HG03378 (cell line): ENCODE data around the gene VIL1.

Source experiments
- ATAC-seq: cut with Tn5 transposase; IDR thresholded peaks from one replicate; pipeline ENCODE4 v1.9.1; 2021; ENCODE audit warnings: mild to moderate bottlenecking, moderate library complexity; ENCODE audit not compliant: unreplicated experiment

The VIL1 gene

DNA sequence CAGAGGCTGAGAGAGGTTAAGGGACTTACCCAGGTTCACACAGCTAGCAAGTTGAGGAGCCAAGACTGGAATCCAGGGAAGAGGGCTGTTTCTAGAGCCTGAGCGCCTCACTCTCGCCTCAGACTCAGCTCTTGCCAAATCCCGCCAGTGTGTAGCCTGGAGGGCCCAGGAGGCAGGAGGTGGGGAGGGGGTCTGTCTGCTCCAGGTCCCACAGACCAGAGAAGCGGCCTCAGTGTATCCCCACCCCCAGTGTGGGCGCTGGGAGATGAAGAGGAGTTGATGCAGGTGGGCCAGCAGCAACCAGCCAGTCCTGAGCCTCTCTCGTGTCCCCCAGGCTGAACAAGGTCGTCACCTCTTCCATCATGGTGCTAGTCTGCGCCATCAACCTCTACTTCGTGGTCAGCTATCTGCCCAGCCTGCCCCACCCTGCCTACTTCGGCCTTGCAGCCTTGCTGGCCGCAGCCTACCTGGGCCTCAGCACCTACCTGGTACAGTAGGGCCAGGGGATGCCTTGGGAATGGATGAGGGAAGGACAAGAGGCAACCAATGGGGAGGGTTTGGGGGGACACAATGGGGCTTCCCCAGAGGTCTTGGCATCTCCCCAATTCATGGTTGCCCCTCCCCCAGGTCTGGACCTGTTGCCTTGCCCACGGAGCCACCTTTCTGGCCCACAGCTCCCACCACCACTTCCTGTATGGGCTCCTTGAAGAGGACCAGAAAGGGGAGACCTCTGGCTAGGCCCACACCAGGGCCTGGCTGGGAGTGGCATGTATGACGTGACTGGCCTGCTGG lies 24.4 kb upstream of the VIL1 start:
- no peak for ATAC-seq

DNA sequence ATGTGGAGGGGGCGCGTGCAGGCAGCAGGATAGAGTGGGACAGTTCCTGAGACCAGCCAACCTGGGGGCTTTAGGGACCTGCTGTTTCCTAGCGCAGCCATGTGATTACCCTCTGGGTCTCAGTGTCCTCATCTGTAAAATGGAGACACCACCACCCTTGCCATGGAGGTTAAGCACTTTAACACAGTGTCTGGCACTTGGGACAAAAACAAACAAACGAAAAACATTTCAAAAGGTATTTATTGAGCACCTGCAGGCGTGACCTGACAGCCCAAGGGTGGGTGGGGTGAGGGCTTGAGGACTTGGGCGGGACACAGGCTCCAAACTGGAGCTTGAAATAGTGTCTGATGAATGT lies 23.9 kb upstream of the VIL1 start:
- no peak for ATAC-seq

DNA sequence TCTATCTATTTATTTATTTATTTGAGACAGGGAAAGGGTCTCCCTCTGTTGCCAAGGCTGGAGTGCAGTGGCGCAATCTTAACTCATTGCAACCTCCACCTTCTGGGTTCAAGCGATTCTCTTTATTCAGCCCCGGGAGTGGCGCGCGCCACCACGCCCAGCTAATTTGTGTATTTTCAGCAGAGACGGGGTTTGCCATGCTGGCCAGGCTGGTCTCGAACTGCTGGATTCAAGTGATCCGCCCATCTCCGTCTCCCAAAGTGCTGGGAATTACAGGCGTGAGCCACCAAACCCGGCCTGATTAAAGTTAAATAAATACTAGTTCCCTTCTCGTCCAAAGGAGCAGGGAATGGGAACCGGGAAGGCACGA lies 23.5 kb upstream of the VIL1 start:
- no peak for ATAC-seq

DNA sequence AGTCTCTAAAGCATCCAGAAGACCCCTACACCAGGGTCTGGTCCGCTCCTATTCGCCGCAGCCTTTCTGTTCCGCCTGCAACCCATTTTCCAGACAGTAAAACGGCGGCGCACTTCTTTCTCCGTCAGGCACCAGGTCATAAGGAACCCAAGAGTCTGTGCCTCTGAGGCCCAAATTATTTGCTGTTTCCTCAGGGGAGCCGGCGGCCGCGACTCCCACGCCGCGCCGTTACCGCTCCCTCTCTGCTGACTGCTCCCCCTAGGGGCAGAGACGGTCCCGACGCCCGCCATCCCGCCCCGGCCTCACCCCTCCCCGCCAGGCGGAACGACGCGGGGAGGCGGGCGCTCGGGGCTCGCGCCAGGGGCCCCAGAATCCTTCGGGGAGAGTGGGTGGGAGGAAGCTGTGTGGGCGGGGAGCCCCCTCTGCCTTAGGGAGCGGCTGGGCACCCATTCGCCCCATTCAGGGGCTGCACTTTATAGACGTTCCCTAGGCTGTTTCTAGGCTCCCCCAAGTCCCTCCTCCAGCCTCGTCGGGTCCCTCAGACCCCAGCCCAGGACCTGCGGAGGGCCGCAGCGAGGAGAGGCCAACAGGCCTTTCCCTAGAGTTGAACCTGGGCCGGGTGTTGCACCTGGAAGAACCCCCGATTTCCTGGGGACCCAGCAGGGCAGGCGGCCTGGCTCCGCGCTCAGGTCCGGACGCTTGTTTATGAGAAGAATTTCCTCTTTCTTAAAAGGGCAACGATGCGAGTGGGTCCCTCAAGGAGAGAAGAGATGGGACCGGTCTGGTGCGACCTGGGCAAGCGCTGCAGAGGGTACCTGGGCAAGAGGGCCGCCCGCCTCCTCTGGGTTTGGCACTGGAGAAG lies 22.9 kb upstream of the VIL1 start:
- ATAC-seq = peak; percentile 37

DNA sequence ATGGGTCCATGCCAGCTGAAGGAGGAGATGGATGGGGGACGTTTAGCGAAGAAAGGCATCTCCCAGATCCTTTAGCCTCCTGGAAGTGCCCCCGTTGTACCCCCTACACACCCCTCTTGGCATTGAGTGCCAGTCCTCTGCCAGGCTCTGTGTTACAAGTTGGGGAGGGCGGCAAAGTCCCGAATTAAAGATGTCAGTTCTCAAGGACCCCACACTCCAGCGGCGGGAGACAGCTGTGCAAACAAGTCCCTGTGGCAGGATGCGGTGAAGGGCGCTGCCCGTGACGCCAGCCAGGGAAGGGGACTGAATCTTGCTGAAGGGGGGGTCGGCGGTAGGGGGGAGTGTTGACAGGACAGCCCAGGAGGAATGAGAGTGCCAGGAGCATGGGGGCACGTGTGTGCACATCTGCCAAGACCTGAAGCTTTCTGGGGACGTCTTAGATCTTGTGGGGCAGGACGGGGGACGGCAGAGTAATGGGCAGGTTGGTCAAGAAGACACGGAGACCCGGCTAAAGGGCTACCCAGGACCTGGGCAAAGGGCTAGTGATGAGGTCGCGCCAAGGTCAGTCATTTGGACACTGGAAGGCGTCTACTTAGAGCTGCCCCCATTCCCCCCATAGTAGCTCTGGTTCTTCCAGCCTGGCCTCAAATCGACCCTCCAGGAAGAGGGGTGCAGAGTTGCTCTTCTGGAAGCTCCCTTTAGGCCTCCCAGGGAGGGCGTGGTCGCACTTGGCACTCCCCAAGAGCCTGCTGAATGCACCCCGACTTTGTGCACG lies 22.0 kb upstream of the VIL1 start:
- ATAC-seq = no peak

DNA sequence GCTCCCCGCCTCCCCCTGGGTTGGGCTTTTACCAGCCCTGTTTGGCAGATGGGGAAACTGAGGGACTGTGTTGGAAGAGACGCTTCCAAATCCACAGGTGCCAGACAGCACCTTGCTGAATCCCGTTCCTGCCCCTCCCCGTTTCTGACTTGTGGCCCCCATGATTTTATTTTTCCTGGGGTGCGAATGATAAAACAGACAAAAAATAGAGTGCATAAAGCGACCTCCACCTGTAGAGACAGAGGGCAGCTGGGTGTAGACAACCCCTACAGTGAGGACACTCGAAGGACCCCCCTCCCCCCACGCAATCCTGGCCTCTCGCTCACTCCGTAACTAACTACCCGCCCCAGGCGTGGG lies 21.5 kb upstream of the VIL1 start:
- ATAC-seq = no peak

DNA sequence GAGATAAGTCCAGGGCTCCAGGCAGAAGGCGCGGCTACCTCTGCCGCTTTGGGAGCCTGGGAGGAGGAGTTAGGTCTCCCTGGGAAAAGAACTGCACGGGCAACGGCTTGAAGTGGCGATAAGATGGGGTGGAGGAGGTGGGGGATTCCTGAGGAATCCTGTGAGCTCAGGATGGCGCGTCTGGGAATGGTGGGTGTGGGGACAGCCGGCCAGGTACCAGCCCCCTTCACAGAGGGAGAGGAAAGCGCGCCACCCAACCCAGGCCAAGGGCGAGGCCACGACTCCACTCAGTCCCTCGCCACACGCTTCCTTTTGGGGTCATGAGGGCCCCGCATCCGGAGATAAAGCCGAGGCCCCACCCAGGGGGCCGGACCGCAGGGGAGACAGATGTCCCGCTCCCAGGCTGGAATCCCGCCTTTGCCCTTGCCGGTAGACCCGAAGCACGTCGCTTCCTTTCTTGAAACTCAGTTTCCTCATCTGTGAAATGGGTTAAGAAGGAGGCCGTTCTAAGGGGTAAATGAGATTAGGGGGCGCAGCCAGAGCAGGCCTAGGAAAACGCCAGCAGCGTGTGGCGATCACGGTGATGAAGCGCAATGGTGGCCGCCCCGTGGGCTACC lies 21.0 kb upstream of the VIL1 start:
- ATAC-seq = no peak

DNA sequence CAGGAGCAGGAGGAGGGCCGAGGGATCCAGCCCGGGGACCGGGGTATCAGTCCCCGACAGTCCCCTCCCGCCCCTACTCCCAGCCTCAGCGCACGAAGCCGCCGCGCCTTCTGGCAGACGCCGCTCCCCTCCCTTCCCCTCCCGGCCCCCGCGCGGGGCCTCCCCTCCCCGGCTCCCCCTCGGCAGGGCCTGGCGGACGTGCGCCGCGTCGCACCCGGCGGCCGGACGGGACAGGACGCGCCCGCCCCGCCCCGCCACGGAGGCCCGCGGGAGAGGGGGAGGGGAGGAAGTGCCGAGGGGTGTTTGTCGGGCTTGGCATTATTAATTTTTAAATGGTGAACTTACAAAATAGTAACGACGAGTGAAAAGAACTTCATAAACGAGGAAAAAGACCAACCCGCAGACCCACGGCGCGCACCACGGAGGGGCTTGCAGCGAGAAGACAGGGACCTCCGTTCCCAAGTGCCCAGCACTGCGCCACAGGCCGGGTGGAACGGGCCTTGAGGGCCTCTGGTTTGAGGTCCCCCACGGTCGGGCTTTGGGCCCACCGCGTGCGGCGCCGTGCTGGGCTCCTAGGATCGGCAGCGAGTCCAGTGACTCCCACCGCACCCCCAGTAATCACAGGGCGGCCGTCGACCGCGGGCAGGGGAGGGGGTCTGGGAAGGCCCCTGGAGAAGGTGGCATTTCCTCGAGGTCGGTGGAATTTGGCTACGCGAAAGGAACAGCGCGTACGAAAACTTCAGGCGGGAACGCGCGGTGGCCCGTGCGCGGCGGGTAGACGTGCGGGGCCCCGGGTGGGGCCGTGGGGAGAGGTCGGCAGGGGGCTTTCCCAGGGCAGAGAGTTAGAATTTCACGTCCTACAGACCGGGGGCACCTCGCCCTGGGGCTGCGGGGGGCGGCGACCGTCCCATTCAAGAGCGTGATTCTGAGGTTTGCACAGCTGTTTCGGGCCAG lies 20.2 kb upstream of the VIL1 start:
- ATAC-seq = peak; percentile 13

DNA sequence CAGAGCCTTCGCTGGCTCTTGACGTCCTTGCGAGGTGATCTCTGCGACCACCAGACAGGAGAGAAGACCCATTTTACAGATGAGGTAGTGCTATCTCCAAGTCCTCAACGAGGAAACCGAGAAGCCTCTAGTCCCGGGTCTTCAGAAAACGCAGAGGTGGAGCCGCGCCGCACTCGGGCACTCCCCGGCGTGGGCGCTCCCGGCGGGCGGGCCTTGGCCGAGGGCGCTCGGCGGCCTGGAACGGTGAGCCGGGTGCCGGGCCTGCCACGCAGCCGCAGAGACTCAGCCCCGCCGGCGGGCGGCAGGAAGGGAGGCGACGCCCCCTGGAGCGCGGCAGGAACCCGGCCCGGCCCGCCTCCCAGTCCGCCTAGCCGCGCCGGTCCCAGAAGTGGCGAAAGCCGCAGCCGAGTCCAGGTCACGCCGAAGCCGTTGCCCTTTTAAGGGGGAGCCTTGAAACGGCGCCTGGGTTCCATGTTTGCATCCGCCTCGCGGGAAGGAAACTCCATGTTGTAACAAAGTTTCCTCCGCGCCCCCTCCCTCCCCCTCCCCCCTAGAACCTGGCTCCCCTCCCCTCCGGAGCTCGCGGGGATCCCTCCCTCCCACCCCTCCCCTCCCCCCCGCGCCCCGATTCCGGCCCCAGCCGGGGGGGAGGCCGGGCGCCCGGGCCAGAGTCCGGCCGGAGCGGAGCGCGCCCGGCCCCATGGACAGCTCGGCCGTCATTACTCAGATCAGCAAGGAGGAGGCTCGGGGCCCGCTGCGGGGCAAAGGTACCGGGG lies 19.3 kb upstream of the VIL1 start, which contains the start of gene CTDSP1:
Gene CTDSP1, plus strand, starts transcription at position 478 of the 776 bp plus-strand sequence. Its CDS starts 223 bp downstream, at position 701.
- peak; percentile 26 for ATAC-seq

DNA sequence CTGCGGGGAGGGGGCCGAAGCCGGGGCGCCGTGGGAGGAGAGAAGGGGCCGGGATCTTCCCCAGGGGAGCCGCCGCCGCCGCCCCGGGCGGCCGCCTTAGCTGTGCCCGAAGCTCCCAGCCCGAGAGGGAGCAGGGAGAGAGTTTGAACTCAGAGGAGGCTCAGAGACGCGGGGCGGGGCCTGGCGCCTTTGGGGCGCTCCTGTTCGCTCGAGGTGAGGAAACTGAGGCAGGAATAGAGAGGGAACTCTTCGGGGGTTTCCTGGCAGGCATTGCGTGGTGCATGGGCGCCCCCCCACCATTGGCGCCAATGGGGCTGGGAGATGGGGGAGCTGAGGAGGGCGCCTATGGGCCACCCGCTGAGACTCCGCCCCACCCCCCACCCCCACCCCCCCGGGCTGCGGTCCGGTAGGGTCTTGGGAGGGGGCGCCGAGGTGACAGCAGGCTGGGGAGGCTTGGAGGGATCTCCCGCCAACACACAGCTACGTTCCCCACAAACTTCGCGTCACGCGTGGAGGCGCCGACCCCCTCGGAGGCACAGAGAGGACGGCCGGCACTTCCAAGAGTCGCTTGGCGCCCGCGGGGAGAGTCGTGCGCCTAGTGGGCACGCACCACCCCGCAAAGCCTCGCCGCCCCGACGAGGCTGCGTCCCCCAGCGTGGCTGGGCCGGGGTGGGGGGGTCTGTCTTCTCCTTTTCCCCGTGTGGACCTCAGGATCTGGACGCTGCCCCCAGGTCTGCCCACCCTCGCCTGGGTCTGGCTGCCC lies 18.6 kb upstream of the VIL1 start:
- ATAC-seq = no peak

DNA sequence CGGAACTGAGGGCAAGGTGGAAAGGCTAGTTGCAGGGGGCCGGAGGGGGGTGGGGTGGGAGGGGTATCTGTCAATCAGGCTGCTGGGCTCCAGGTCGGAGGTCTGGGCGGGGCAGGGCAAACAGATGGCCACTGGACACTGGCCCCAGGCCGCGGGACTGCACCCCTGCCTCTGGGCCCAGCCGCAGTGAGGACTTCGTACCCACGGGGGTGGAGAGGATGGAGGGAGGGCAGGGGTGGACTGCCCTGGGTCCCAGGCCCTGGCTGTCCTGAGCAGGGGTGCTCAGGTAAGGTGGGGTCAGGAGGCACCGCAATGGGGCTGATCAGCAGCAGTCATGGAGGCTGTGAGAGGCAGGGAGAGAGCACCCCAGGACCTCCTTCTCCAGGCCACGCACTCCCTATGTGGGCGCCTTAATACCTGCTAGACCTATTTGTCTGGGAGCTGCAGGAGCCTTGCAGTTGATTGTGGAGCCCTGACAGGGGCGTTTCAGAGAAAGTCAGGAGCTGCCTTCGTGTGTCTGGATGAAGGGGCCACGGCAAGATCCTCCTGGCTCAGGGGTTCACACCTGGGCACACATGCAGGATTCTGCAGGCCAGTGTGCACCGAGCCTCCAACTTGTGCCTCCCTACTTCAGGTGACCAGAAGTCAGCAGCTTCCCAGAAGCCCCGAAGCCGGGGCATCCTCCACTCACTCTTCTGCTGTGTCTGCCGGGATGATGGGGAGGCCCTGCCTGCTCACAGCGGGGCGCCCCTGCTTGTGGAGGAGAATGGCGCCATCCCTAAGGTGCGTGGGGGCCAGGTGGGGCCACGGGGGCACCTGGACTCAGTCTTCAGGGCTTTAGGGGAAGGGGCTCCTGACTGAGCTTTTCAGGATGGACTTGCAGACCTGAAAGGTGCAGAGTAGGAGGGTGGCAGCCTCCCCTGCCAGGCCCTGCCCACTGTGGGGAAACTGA lies 17.7 kb upstream of the VIL1 start:
- no peak for ATAC-seq

DNA sequence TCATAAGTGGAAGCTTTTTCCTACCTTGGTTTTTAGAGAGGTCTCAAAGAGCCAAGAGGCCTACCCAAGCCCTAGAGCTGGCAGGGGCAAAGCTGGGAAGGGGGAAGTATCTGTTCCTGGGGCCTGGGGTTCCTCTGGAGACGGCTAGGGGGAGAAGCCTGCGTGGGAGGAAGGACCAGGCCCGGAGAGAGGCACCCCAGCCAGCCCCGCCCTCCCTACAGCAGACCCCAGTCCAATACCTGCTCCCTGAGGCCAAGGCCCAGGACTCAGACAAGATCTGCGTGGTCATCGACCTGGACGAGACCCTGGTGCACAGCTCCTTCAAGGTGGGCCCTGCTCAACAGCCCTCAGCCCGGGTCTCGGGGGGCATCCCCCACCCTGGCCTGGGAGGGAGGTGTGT lies 17.0 kb upstream of the VIL1 start:
- no peak for ATAC-seq

DNA sequence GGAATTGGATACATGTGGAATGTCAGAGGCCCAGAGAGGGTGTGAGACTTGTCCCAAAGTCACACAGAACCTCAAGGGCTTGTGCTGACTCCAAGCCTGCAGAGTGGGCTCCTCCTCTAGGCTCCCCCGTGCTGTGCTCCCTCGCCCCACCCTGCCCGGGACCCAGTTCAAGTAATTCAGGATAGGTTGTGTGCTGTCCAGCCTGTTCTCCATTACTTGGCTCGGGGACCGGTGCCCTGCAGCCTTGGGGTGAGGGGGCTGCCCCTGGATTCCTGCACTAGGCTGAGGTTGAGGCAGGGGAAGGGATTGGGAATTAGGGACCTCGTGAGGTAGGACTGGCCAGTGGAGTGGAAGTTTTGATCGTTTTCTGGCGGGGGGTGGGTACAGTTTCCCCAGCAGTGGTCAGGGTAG lies 16.4 kb upstream of the VIL1 start:
- no peak for ATAC-seq

DNA sequence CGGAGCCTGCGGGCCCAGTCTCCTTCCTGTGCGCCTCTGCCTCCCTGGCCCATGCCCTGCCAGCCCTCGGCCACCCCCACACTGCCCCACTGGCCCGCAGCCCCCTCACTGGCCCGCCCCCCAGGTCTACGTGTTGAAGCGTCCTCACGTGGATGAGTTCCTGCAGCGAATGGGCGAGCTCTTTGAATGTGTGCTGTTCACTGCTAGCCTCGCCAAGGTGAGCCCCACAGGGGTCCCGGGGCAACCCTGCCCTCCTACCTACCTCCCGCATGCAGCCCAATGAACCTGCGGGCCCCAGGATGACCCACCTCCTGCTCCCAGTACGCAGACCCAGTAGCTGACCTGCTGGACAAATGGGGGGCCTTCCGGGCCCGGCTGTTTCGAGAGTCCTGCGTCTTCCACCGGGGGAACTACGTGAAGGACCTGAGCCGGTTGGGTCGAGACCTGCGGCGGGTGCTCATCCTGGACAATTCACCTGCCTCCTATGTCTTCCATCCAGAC lies 16.0 kb upstream of the VIL1 start:
- ATAC-seq = no peak

DNA sequence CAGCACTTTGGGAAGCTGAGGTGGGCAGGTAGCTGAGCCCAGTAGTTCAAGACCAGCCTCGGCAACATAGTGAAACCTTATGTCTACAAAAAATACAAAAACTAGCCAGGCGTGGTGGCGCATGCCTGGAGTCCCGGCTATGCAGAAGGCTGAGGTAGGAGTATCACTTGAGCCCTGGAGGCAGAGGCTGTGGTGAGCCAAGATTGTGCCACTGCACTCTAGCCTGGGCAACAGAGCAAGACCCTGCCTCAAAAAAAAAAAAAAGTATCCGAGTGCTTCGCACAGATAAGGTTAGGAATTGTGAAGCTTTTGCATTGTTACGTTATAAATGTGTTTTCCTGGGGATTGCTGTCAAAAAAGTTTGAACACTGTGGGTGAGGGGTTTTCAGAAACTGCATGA lies 15.1 kb upstream of the VIL1 start:
- no peak for ATAC-seq

DNA sequence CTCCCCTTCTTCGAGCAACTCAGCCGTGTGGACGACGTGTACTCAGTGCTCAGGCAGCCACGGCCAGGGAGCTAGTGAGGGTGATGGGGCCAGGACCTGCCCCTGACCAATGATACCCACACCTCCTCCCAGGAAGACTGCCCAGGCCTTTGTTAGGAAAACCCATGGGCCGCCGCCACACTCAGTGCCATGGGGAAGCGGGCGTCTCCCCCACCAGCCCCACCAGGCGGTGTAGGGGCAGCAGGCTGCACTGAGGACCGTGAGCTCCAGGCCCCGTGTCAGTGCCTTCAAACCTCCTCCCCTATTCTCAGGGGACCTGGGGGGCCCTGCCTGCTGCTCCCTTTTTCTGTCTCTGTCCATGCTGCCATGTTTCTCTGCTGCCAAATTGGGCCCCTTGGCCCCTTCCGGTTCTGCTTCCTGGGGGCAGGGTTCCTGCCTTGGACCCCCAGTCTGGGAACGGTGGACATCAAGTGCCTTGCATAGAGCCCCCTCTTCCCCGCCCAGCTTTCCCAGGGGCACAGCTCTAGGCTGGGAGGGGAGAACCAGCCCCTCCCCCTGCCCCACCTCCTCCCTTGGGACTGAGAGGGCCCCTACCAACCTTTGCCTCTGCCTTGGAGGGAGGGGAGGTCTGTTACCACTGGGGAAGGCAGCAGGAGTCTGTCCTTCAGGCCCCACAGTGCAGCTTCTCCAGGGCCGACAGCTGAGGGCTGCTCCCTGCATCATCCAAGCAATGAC lies 14.4 kb upstream of the VIL1 start:
- ATAC-seq = no peak
